Heart right ventricle (tissue), 16 donors: ENCODE data around the gene SHKBP1. TPM values are rescaled to one million over a fixed set of nuclear protein-coding genes. Genes with fewer than 3 reads are reported as not detected.
A peak's percentile ranks its signal among the peaks of the same experiment; 100 is the strongest.

Source experiments
- ATAC-seq, 8 donors: fragments of 200-7000 bp; cut with Tn5 transposase; one replicate each; pipeline ENCODE4 v1.9.1; 2020; ENCODE audit warnings: mild to moderate bottlenecking in 8 of 8, moderate library complexity in 8 of 8, moderate number of reproducible peaks in 1 of 8
- DNase-seq, 2 donors: peaks; one replicate each; pipeline ENCODE4 v3.0.0-alpha.2; 2020
- H3K27ac ChIP-seq, 10 donors: fragments of 200-600 bp; sonication (generic) in 2 of 10; one replicate each; pipeline versions ENCODE4 v1.5.0 to v1.8.0; 2020 to 2022; ENCODE audit warnings: mild to moderate bottlenecking in 3 of 10
- H3K27me3 ChIP-seq, 7 donors: fragments of 200-600 bp; one replicate each; pipeline ENCODE4 v1.8.0; 2021 to 2022; ENCODE audit warnings: mild to moderate bottlenecking in 2 of 7
- H3K36me3 ChIP-seq, 9 donors: fragments of 200-600 bp; sonication (generic) in 1 of 9; one replicate each; pipeline versions ENCODE4 v1.5.0 to v1.8.0; 2020 to 2022; ENCODE audit warnings: mild to moderate bottlenecking in 2 of 9
- H3K4me1 ChIP-seq, 9 donors: fragments of 200-600 bp; sonication (generic) in 1 of 9; one replicate each; pipeline versions ENCODE4 v1.5.0 to v1.8.0; 2020 to 2022; ENCODE audit warnings: mild to moderate bottlenecking in 4 of 9
- H3K4me3 ChIP-seq, 10 donors: fragments of 200-600 bp; sonication (generic) in 2 of 10; one replicate each; pipeline versions ENCODE4 v1.5.0 to v1.8.0; 2020 to 2022; ENCODE audit warnings: mild to moderate bottlenecking in 7 of 10, moderate library complexity in 2 of 10
- H3K9me3 ChIP-seq, 11 donors: fragments of 200-600 bp in 10 of 11; sonication (generic) in 2 of 11; one replicate each; pipeline versions ENCODE4 v1.5.0 to v1.8.0; 2013 to 2022; ENCODE audit warnings: mild to moderate bottlenecking in 2 of 11, control low read depth in 1 of 11, moderate library complexity in 1 of 11
- CTCF ChIP-seq, 9 donors: fragments of 200-600 bp; sonication (generic) in 2 of 9; IDR thresholded peaks; one replicate each; pipeline versions ENCODE4 v1.5.0 to v1.8.0; 2021 to 2022; ENCODE audit warnings: antibody characterized with exemption in 9 of 9, mild to moderate bottlenecking in 5 of 9, moderate library complexity in 1 of 9
- WGBS, 2 donors: extraction: QIAGEN DNeasy Blood & Tissue Kit; methylation state at CpG; one replicate each; pipeline ENCODE4 v1.1.7; 2013; ENCODE audit warnings: inconsistent platforms in 1 of 2; 5-methylcytosine and 5-hydroxymethylcytosine counted together
- intact Hi-C, 10 donors: fragments of 100-400 bp; cut with DNase I; formaldehyde crosslinking; loops; one replicate each; pipeline versions ENCODE4 v1.11.1 to v1.14.2; 2022
- polyA plus RNA-seq, 2 donors: library from polyadenylated mRNA; stranded (reverse); fragments of 200-250 nt; gene quantifications; one replicate each; pipeline ENCODE4 v1.2.3, GENCODE V29; 2013
- total RNA-seq, 10 donors: library from RNA; stranded (reverse); fragmentation: NEBNext Ultra II Directional in 3 of 10; extraction: Animal tissue kit (Norgen Biotek cat#: 25700) in 3 of 10; gene quantifications; one replicate each; pipeline versions ENCODE4 v1.2.1 to v1.2.4, GENCODE V29; 2021 to 2023
- donor health status: Arrhythmogenic right ventricular cardiomyopathy.
- donor health status: ischemic (EF 13 %, LVEDD 7.1; RV severe dilation, severe dysfunction).
- donor health status: healthy with polysubstance abuse.
- donor health status: DM: no; HTN: yes; CAD: no.
- donor health status: DM: no; HTN: no; CAD: no.
- donor health status: ischemic (EF 25% LVEDD 6.9; RV normal size, moderate dysfunction).
- donor health status: ischemic (EF 25% LVEDD 5.7; RV mildly dilated, moderate dysfunction).
- donor health status: healthy.
- donor health status: DM: yes; HTN: yes; CAD: no.
- donor health status: Ischemic cardiomyopathy.
- donor health status: ischemic (EF 35%, LVEDD 5.7; RV mildly dilated, moderate dysfunction).
- donor health status: nonischemic (EF 11% LVEDD 7.7; RV severe dilation, severe dysfunction).
- donor health status: DM: yes; HTN: yes; CAD: no.
- donor health status: PGD.
- donor health status: ischemic (EF 29% LVEDD 5.4; RV normal size, mild dysfunction).
- donor health status: nonischemic (EF 23%, LVEDD 6.1; RV moderate dilation, normal function).

SHKBP1 gene
- total and polyA plus RNA-seq, 12 donors = 12.0 to 43.1 (median 16.4) TPM

GRCh38 chr19:40611900-40612698 lies 35.4 kb downstream of the SHKBP1 start:
- no peak for ATAC-seq
- DNase-seq = no peak
- Histone ChIP-seq H3K27ac (peak overlapping the region in 2 of 10 donors; percentile 26 to 87), H3K27me3 (peaks cover 0 to 8% (median 0%) of the 10 kb centered on the region in 7 donors), H3K9me3 (no peaks in the 10 kb centered on the region), H3K4me3 (no peak overlapping the region), H3K4me1 (peaks cover 5 to 71% (median 29%) of the 10 kb centered on the region in 9 donors), H3K36me3 (peaks cover 0 to 39% (median 0%) of the 10 kb centered on the region in 9 donors)
- intact Hi-C loops = no loop called here
- 95 to 97% methylated on average over 10 of the region's 10 CpGs for WGBS, 2 donors
- TF ChIP-seq CTCF (IDR thresholded peaks at IDR 0.05) = no peak

DNA sequence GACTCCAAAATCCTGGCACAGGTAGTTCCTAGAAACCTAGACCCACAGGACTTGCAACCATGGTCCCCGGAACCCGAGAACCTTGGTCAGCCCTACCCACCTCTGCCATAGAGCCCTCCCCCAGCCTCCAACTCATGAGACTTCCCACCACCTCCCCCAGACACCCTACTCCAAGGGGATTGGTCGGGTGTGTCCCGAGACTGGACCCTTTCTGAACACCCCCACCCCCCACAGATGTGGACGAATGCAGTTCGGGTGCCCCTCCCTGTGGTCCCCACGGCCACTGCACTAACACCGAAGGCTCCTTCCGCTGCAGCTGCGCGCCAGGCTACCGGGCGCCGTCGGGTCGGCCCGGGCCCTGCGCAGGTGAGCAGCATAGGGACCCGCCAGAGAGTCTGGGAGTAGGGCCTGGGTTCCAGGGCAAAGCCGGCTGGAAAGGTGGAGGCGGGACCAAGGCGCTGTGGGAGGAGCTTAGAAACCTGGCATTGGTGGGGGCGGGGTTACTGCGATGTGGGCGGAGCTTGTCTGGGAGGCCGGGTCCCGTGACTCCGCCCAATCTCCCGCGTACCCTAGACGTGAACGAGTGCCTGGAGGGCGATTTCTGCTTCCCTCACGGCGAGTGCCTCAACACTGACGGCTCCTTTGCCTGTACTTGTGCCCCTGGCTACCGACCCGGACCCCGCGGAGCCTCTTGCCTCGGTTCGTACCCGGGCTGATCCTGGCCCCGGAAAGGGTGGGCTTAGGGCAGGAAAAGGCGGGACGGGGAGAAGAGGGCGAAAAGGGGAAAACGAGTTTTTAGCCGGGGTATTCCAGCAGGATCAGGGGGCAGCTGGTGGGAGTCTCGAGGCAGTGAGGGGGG lies 36.4 kb downstream of the SHKBP1 start:
- Histone ChIP-seq H3K4me3 (peak overlapping the region; percentile 48 to 70 (median 64)), H3K9me3 (no peaks in the 10 kb centered on the region), H3K36me3 (peaks cover 0 to 47% (median 0%) of the 10 kb centered on the region in 9 donors), H3K27me3 (peaks cover 0 to 6% (median 0%) of the 10 kb centered on the region in 7 donors), H3K27ac (peak overlapping the region in 9 of 10 donors; percentile 80 to 93 (median 92)), H3K4me1 (peaks cover 5 to 66% (median 23%) of the 10 kb centered on the region in 9 donors)
- intact Hi-C loops = no loop called here
- 36 to 42% methylated on average over 49 to 50 of the region's 50 CpGs for WGBS, 2 donors
- peak in 1 of 2 donors; percentile 74 for DNase-seq
- ATAC-seq = peak in 3 of 8 donors; percentile 1 to 6 (median 5)
- TF ChIP-seq CTCF (IDR thresholded peaks at IDR 0.05) = no peak

DNA sequence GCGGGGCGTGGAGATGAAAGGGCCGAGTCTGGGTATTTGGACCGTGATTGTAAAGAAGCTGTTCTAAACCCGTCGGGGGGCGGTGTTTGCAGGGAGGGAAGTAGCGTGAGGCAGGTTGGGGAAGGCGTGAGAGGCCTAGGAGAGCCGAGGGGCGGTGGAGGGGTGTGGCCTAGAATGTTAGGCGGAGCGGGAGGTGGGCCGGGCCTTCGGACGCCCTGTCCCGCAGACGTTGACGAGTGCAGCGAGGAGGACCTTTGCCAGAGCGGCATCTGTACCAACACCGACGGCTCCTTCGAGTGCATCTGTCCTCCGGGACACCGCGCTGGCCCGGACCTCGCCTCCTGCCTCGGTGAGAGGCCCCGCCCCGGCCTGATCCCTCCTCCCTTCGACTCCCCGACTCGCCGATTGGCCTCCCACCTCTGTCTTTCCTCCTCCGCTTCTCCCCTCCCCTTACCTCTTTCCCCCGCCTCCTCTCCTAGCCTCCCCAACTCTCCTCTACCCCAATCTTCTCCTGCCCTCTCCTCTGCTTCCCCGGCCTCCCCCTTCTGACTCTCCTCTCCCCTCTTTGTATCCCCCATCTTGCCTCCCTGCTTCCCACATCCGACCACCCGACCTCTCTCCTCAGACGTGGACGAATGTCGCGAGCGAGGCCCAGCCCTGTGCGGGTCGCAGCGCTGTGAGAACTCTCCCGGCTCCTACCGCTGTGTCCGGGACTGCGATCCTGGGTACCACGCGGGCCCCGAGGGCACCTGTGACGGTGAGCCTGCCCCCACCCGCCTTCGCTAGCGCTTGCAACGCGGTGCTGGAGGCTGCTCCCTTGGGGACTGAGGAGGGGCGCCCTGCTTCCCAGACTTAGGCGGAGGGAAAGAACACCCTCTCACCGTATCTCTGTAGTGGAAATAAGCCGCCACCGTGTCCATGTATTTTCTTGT lies 37.3 kb downstream of the SHKBP1 start:
- ATAC-seq (peak; percentile 54 to 73 (median 68)), DNase-seq (peak; percentile 79 to 82)
- peak overlapping the region; percentile 78 to 93 (median 90) for H3K27ac ChIP-seq
- 15 to 23% methylated on average over 66 to 67 of the region's 67 CpGs for WGBS, 2 donors
- peak overlapping the region; percentile 48 to 70 (median 64) for H3K4me3 ChIP-seq
- TF ChIP-seq CTCF (IDR thresholded peaks at IDR 0.05) = no peak
- H3K36me3 ChIP-seq = peaks cover 0 to 56% (median 0%) of the 10 kb centered on the region in 9 donors
- intact Hi-C loops = no loop called here
- no peaks in the 10 kb centered on the region for H3K9me3 ChIP-seq
- peaks cover 5 to 64% (median 23%) of the 10 kb centered on the region in 9 donors for H3K4me1 ChIP-seq
- H3K27me3 ChIP-seq = peaks cover 0 to 6% (median 0%) of the 10 kb centered on the region in 7 donors
